OCI-LY1 (cell line): ENCODE results near the gene CRHR1.

Source experiments
- CTCF ChIP-seq: fragments of 200-600 bp; sonication (generic), shearing (Covaris generic); IDR thresholded peaks from 2 replicates; pipeline ENCODE4 v1.5.1; 2017; ENCODE audit warnings: mild to moderate bottlenecking, antibody characterized with exemption, low read length, moderate library complexity, mixed read lengths
- EZH2 ChIP-seq: fragments of 200-600 bp; sonication (generic), shearing (Covaris generic); IDR thresholded peaks from 2 replicates; pipeline ENCODE4 v1.8.0; 2017; ENCODE audit warnings: borderline replicate concordance, mixed run types, mild to moderate bottlenecking, antibody characterized with exemption, low read length, moderate library complexity, mixed read lengths

GRCh38 chr17:45838751-45839295 is 54.7 kb downstream of the CRHR1 start:
- TF ChIP-seq EZH2 (no peak), CTCF (no peak)
